Cardiac fibroblast (primary cell): ENCODE data around the gene ATP2C1.

Experiments
- DNase-seq, 2 donors: peaks; one replicate each; pipeline versions ENCODE4 v3.0.0 to v3.0.0-alpha.2; 2010; ENCODE audit warnings: low read depth in 2 of 2
- H3K4me3 ChIP-seq, 2 donors: replicated peaks in 1 of 2; 1 replicate in 1 of 2; 2 replicates in 1 of 2; pipeline ENCODE4 v1.5.1; 2011; ENCODE audit warnings: low read depth in 2 of 2, low read length in 2 of 2, mild to moderate bottlenecking in 2 of 2, moderate library complexity in 1 of 2
- TF ChIP-seq, protein P1 (sequence below): IDR thresholded peaks from one replicate; pipeline ENCODE4 v1.5.1; 2011; ENCODE audit warnings: low read depth, mild to moderate bottlenecking, low read length, inconsistent platforms

Gene ATP2C1

GRCh38 chr3:130916507-130917167 lies 22.8 kb downstream of the ATP2C1 start:
- H3K4me3 ChIP-seq, result no peak overlapping the region
- TF ChIP-seq, protein P1, sequence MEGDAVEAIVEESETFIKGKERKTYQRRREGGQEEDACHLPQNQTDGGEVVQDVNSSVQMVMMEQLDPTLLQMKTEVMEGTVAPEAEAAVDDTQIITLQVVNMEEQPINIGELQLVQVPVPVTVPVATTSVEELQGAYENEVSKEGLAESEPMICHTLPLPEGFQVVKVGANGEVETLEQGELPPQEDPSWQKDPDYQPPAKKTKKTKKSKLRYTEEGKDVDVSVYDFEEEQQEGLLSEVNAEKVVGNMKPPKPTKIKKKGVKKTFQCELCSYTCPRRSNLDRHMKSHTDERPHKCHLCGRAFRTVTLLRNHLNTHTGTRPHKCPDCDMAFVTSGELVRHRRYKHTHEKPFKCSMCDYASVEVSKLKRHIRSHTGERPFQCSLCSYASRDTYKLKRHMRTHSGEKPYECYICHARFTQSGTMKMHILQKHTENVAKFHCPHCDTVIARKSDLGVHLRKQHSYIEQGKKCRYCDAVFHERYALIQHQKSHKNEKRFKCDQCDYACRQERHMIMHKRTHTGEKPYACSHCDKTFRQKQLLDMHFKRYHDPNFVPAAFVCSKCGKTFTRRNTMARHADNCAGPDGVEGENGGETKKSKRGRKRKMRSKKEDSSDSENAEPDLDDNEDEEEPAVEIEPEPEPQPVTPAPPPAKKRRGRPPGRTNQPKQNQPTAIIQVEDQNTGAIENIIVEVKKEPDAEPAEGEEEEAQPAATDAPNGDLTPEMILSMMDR, result no peak

DNA sequence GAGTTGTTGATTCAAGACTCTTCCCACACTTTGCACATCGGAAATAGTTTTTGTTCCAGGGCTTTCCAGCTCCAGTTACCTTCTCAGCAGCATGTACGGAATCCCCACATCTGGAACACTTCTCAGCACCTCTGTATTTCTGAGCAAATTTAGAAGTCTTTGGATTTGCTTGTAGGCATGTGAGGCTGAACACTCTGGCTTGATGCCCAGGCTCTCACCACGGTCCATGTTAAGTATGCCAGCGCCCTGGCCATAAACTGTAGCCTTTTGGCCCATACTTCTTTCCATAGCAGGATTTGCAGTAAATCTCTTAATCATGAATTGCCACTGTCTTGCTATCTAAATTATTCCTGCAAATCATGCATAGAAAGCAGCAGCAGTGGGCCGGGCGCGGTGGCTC lies 24.4 kb downstream of the ATP2C1 start:
- peak in 1 of 2 donors; percentile 38 for DNase-seq
- TF ChIP-seq, protein P1, result no peak
- no peak overlapping the region for H3K4me3 ChIP-seq

More at GRCh38 chr3:130916507-130917167, 22.8 kb downstream of the ATP2C1 start:
- no peak for DNase-seq

- TF ChIP-seq, protein P1, result no peak
- H3K4me3 ChIP-seq, result no peak overlapping the region
- DNase-seq, result peak; percentile 18 to 82
Observed at GRCh38 chr3:130925628-130926027, 31.7 kb downstream of the ATP2C1 start.

DNA sequence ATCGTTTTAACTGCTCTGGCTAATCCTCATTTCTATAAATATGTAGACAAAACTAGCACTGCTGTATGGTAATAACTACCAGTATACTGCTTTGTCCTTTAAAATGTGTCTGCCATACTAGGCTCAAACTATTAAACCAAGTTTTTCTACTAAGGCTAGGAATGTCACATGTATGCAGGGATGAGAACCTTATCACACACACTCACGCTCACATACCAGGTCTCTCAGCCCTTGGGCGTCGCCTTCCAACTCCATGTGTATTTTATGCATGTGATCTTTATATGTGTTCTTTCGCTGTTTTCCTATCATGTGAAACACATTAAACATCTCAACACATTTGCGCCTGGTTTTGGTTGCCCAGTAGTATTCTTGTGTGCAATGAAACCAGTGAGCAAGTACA lies 32.6 kb downstream of the ATP2C1 start:
- TF ChIP-seq, protein P1, result no peak
- DNase-seq, result no peak
- H3K4me3 ChIP-seq, result no peak overlapping the region

DNA sequence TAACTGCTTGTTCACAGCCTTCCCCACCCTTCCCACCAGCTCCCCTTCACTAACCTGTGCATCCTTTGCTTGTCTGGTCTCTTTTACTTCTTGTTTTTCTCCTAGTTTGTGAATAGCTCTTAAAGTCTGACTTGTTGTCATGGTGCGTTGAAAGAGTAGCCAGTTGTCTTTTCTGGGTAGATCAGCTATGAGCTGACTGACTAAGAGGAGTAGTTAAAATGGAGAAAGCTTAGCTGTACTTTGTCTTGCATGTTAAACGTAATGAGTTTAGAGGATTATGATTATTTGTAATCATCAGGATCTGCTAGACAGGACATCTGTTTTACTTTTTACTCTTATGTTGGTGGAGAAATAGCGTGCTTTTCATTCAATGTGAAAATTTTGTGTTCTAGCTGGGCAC lies 35.9 kb downstream of the ATP2C1 start:
- H3K4me3 ChIP-seq, result no peak overlapping the region
- TF ChIP-seq, protein P1, result no peak
- DNase-seq, result no peak

GRCh38 chr3:130932979-130933378 lies 39.1 kb downstream of the ATP2C1 start:
- TF ChIP-seq, protein P1, result no peak
- no peak overlapping the region for H3K4me3 ChIP-seq
- DNase-seq, result no peak
